Thoracic aorta (tissue), 2 donors: ENCODE results near the gene YIPF1. TPM values are rescaled to one million over a fixed set of nuclear protein-coding genes. Genes with fewer than 3 reads are reported as not detected.
"Not testable (repeated sequence)": the region's sequence is repeated elsewhere in the genome, so short reads cannot be mapped to it uniquely, and the experiment has no call there.

ENCODE experiments used
- ATAC-seq: fragments of 150-250 bp; one replicate; pipeline ENCODE4 v1.8.0; 2017; ENCODE audit warnings: low read depth; ENCODE audit not compliant: insufficient number of reproducible peaks, low FRiP score
- DNase-seq: peaks from one replicate; pipeline ENCODE4 v3.0.0-alpha.2; 2020; ENCODE audit warnings: low spot score
- H3K27ac ChIP-seq, 2 donors: fragments of 200-600 bp; sonication (generic); 1 replicate in 1 of 2; 2 replicates in 1 of 2; pipeline ENCODE4 v1.5.1; 2016; ENCODE audit warnings: mild to moderate bottlenecking in 2 of 2, moderate library complexity in 2 of 2
- H3K27me3 ChIP-seq: fragments of 200-600 bp; sonication (generic); replicated peaks from 2 replicates; pipeline ENCODE4 v1.6.0; 2016; ENCODE audit warnings: mild to moderate bottlenecking; ENCODE audit not compliant: insufficient read depth
- H3K36me3 ChIP-seq: fragments of 200-600 bp; sonication (generic); one replicate; pipeline ENCODE4 v1.5.1; 2016
- H3K4me1 ChIP-seq, 2 donors: fragments of 200-600 bp; sonication (generic); 1 replicate in 1 of 2; 2 replicates in 1 of 2; pipeline versions ENCODE4 v1.5.1 to v1.6.0; 2016; ENCODE audit warnings: low read depth in 2 of 2, mild to moderate bottlenecking in 1 of 2; ENCODE audit not compliant: control insufficient read depth in 1 of 2
- H3K4me3 ChIP-seq: fragments of 200-600 bp; sonication (generic); 2 replicates; pipeline ENCODE4 v1.5.1; 2016; ENCODE audit warnings: mild to moderate bottlenecking
- H3K9me3 ChIP-seq: fragments of 200-600 bp; sonication (generic); 2 replicates; pipeline ENCODE4 v1.5.1; 2016
- total RNA-seq, 2 donors: library from RNA; depleted of rRNA; stranded (reverse); fragments of >200 nt; gene quantifications; one replicate each; pipeline versions ENCODE4 v1.1.0 to v1.2.3, GENCODE V29; 2016
- TF ChIP-seq, protein P1 (sequence below): fragments of 200-600 bp; sonication (generic); IDR thresholded peaks from one replicate; pipeline ENCODE4 v1.5.1; 2019; ENCODE audit warnings: antibody characterized with exemption

YIPF1 gene
- total RNA-seq, 2 donors from 2014 or later: 18.8 to 20.7 TPM

- Histone ChIP-seq H3K4me1 (peaks cover 7 to 29% of the 10 kb centered on the region in 2 donors), H3K4me3 (peak overlapping the region; percentile 90), H3K36me3 (peaks cover 4% of the 10 kb centered on the region), H3K27ac (peak overlapping the region; percentile 78 to 85), H3K9me3 (no peaks in the 10 kb centered on the region), H3K27me3 (no peaks in the 10 kb centered on the region)
- TF ChIP-seq, protein P1, sequence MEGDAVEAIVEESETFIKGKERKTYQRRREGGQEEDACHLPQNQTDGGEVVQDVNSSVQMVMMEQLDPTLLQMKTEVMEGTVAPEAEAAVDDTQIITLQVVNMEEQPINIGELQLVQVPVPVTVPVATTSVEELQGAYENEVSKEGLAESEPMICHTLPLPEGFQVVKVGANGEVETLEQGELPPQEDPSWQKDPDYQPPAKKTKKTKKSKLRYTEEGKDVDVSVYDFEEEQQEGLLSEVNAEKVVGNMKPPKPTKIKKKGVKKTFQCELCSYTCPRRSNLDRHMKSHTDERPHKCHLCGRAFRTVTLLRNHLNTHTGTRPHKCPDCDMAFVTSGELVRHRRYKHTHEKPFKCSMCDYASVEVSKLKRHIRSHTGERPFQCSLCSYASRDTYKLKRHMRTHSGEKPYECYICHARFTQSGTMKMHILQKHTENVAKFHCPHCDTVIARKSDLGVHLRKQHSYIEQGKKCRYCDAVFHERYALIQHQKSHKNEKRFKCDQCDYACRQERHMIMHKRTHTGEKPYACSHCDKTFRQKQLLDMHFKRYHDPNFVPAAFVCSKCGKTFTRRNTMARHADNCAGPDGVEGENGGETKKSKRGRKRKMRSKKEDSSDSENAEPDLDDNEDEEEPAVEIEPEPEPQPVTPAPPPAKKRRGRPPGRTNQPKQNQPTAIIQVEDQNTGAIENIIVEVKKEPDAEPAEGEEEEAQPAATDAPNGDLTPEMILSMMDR: no peak
- no peak for DNase-seq
- no peak for ATAC-seq
Measured at GRCh38 chr1:53890522-53890941, 935 bp upstream of the YIPF1 start.

GRCh38 chr1:53888681-53889080 is 916 bp downstream of the YIPF1 start:
- no peak for ATAC-seq
- no peak for DNase-seq
- H3K4me1 ChIP-seq: peaks cover 7 to 22% of the 10 kb centered on the region in 2 donors
- H3K27me3 ChIP-seq: no peaks in the 10 kb centered on the region
- H3K4me3 ChIP-seq: peak overlapping the region; percentile 90
- peaks cover 4% of the 10 kb centered on the region for H3K36me3 ChIP-seq
- TF ChIP-seq, protein P1: no peak
- H3K9me3 ChIP-seq: no peaks in the 10 kb centered on the region
- peak overlapping the region; percentile 78 to 85 for H3K27ac ChIP-seq

- not testable (repeated sequence) for H3K27ac ChIP-seq, ATAC-seq, H3K9me3 ChIP-seq, H3K4me3 ChIP-seq, H3K27me3 ChIP-seq, H3K4me1 ChIP-seq, DNase-seq
- H3K36me3 ChIP-seq: peaks cover 21% of the 10 kb centered on the region
Measured at GRCh38 chr1:53883600-53883999, 6.0 kb downstream of the YIPF1 start.

- peaks cover 34% of the 10 kb centered on the region for H3K36me3 ChIP-seq
- DNase-seq, H3K27ac ChIP-seq, H3K9me3 ChIP-seq, H3K27me3 ChIP-seq, H3K4me3 ChIP-seq, ATAC-seq, H3K4me1 ChIP-seq: not testable (repeated sequence)
Measured at GRCh38 chr1:53881853-53882252, 7.7 kb downstream of the YIPF1 start.

DNA sequence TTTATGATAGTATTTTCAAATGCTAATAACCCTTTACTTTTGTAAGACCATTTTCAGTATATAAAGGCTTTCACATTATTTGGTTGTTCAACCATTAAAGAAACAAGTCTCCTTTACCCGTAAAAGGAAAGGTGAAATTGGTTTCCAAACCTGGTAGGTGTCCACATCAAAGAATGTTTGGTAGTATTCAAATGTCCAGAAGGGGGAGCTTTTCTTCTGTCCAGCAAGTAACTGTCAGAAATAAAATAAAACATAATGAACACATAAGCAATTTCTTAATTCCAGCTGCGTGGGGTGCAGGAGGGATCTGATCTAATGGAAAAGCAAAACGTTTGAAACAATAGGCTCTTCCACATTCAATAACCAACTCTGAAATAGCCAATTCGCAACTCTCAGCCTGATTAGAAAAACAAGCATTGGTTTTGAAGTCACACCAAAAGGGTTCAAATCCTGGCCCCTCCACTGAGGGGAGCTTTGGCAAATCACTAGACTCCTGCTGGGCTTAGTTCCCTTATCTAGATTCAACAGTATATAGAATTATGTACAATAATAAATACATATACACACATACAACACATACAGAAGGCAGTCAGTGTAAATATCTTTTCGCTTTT is 11.0 kb downstream of the YIPF1 start:
- no peak overlapping the region for H3K4me3 ChIP-seq
- TF ChIP-seq, protein P1: peak; percentile 62
- H3K27me3 ChIP-seq: no peaks in the 10 kb centered on the region
- no peak overlapping the region for H3K27ac ChIP-seq
- ATAC-seq (no peak), DNase-seq (no peak)
- H3K36me3 ChIP-seq: peaks cover 47% of the 10 kb centered on the region
- no peaks in the 10 kb centered on the region for H3K9me3 ChIP-seq
- H3K4me1 ChIP-seq: no peaks in the 10 kb centered on the region

DNA sequence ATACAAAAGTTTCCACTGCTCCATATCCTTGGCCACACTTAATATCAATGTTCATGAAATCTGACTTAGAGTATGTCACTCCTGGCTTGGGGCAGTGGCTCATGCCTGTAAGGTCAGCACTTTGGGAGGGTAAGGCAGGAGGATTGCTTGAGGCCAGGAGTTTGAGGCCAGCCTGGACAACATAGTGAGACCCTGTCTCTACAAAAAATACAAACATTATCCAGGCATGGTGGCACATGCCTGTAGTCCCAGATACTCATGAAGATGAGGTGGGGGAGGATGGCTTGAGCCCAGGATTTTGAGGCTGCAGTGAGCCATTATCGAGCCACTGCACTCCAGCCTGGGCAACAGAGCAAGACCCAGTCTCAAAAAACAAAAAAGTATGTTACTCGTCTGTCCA is 14.4 kb downstream of the YIPF1 start:
- H3K4me1 ChIP-seq, H3K27me3 ChIP-seq, ATAC-seq, H3K9me3 ChIP-seq, H3K27ac ChIP-seq, H3K4me3 ChIP-seq, DNase-seq: not testable (repeated sequence)
- H3K36me3 ChIP-seq: peaks cover 49% of the 10 kb centered on the region
